ENCODE measurements around the gene MYEOV. TPM values are rescaled to one million over a fixed set of nuclear protein-coding genes. Genes with fewer than 3 reads are reported as not detected.
A peak's percentile ranks its signal among the peaks of the same experiment; 100 is the strongest.

MYEOV gene
- total and polyA plus RNA-seq, 9 of the 15 experiments (the other 6 are each of a cell fraction or from before 2014, with no cell fraction given) = 10.2 to 133 (median 32.2) TPM

- 0 out of 2 replicates have a peak, but pooled peaks have one; percentile 26 for TF ChIP-seq NBN (IDR thresholded peaks at IDR 0.05; ENCODE audit: low read depth)
- TF ChIP-seq ZNF699 (CRISPR knock-in tag; IDR thresholded peaks at IDR 0.05; ENCODE audit: insufficient replicate concordance) = no peak
- TF ChIP-seq MIER1 (IDR thresholded peaks at IDR 0.05; ENCODE audit: low read depth) = no peak
- TF ChIP-seq POLR2A (conservative IDR thresholded peaks at IDR 0.05) = peak; percentile 23
- TF ChIP-seq STAG1 (CRISPR knock-in tag; IDR thresholded peaks at IDR 0.05; ENCODE audit: borderline replicate concordance) = 0 out of 2 replicates have a peak, but pooled peaks have one; percentile 9
- peak; percentile 44; the same call in 1 of the 2 replicates for TF ChIP-seq ZNF24 (IDR thresholded peaks at IDR 0.05)
- TF ChIP-seq RBM34 (IDR thresholded peaks at IDR 0.05; ENCODE audit: borderline replicate concordance, insufficient read depth, low read length) = no peak
- TF ChIP-seq KAT2B (IDR thresholded peaks at IDR 0.05; ENCODE audit: low read depth, low read length) = no peak
- TF ChIP-seq TAF15 (IDR thresholded peaks at IDR 0.05; ENCODE audit: low read depth, low read length) = no peak
- TF ChIP-seq MTF1 (CRISPR knock-in tag; IDR thresholded peaks at IDR 0.05; ENCODE audit: borderline replicate concordance) = no peak
- no peak for TF ChIP-seq FOXA3 (CRISPR knock-in tag; conservative IDR thresholded peaks at IDR 0.05 in 1 of 2, IDR thresholded peaks at IDR 0.05 in 1 of 2)
- no peak for TF ChIP-seq THAP12 (CRISPR knock-in tag; IDR thresholded peaks at IDR 0.05)
- no peak; a peak in 2 of 4 replicates for TF ChIP-seq TRIM24 (IDR thresholded peaks at IDR 0.05)
- no peak for TF ChIP-seq HMG20B (CRISPR knock-in tag; IDR thresholded peaks at IDR 0.05)
- no peak for TF ChIP-seq ASH1L (IDR thresholded peaks at IDR 0.05; ENCODE audit: borderline replicate concordance, low read depth, partially characterized antibody)
- peak; percentile 56; the same call in 1 of the 2 replicates for TF ChIP-seq KAT7 (CRISPR knock-in tag; IDR thresholded peaks at IDR 0.05; ENCODE audit: borderline replicate concordance)
- TF ChIP-seq NELFE (IDR thresholded peaks at IDR 0.05; ENCODE audit: insufficient read depth, insufficient read length) = no peak
- 0 out of 2 replicates have a peak, but pooled peaks have one; percentile 3 for TF ChIP-seq MAFG (tag; conservative IDR thresholded peaks at IDR 0.05)
- TF ChIP-seq, protein P1, sequence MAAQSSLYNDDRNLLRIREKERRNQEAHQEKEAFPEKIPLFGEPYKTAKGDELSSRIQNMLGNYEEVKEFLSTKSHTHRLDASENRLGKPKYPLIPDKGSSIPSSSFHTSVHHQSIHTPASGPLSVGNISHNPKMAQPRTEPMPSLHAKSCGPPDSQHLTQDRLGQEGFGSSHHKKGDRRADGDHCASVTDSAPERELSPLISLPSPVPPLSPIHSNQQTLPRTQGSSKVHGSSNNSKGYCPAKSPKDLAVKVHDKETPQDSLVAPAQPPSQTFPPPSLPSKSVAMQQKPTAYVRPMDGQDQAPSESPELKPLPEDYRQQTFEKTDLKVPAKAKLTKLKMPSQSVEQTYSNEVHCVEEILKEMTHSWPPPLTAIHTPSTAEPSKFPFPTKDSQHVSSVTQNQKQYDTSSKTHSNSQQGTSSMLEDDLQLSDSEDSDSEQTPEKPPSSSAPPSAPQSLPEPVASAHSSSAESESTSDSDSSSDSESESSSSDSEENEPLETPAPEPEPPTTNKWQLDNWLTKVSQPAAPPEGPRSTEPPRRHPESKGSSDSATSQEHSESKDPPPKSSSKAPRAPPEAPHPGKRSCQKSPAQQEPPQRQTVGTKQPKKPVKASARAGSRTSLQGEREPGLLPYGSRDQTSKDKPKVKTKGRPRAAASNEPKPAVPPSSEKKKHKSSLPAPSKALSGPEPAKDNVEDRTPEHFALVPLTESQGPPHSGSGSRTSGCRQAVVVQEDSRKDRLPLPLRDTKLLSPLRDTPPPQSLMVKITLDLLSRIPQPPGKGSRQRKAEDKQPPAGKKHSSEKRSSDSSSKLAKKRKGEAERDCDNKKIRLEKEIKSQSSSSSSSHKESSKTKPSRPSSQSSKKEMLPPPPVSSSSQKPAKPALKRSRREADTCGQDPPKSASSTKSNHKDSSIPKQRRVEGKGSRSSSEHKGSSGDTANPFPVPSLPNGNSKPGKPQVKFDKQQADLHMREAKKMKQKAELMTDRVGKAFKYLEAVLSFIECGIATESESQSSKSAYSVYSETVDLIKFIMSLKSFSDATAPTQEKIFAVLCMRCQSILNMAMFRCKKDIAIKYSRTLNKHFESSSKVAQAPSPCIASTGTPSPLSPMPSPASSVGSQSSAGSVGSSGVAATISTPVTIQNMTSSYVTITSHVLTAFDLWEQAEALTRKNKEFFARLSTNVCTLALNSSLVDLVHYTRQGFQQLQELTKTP (IDR thresholded peaks at IDR 0.05; ENCODE audit: low read depth in 1 of 2, partially characterized antibody in 2 of 2) = no peak
Observed at GRCh38 chr11:69298267-69299022, 4.5 kb downstream of the MYEOV start (continued).

Measured in K562 (cell line).